Nephron progenitor cell (in vitro differentiated cells): ENCODE data around the gene RAB24.
"Not testable (repeated sequence)": the region's sequence is repeated elsewhere in the genome, so short reads cannot be mapped to it uniquely, and the experiment has no call there.

ENCODE experiments used
- DNase-seq: peaks from one replicate; pipeline ENCODE4 v3.0.0; 2021
- H3K27ac Mint-ChIP-seq: 2 replicates; pipeline ENCODE4 v1.8.0; 2021; ENCODE audit warnings: mild to moderate bottlenecking, moderate library complexity, mixed read lengths
- H3K27me3 Mint-ChIP-seq: 2 replicates; pipeline ENCODE4 v1.8.0; 2021; ENCODE audit warnings: mild to moderate bottlenecking, low read depth, mixed read lengths; ENCODE audit not compliant: poor library complexity
- H3K36me3 Mint-ChIP-seq: 2 replicates; pipeline ENCODE4 v1.8.0; 2021; ENCODE audit warnings: low read depth, mixed read lengths
- H3K4me1 Mint-ChIP-seq: 2 replicates; pipeline ENCODE4 v1.8.0; 2021; ENCODE audit warnings: mixed read lengths
- H3K4me3 Mint-ChIP-seq: 2 replicates; pipeline ENCODE4 v1.8.0; 2021; ENCODE audit warnings: mild to moderate bottlenecking, moderate library complexity, mixed read lengths
- H3K9me3 Mint-ChIP-seq: 2 replicates; pipeline ENCODE4 v1.8.0; 2021; ENCODE audit warnings: mild to moderate bottlenecking, moderate library complexity, mixed read lengths
- CTCF ChIP-seq: fragments of 200-600 bp; sonication (generic); IDR thresholded peaks from 2 replicates; pipeline ENCODE4 v1.5.0; 2021; ENCODE audit warnings: antibody characterized with exemption

Gene RAB24

GRCh38 chr5:177349362-177349647 lies 45.8 kb upstream of the RAB24 start:
- Mint-ChIP-seq H3K9me3 (no peaks in the 10 kb centered on the region), H3K36me3 (peaks cover 10% of the 10 kb centered on the region), H3K27ac (no peak overlapping the region)

GRCh38 chr5:177347699-177348098 lies 44.2 kb upstream of the RAB24 start:
- Mint-ChIP-seq H3K4me1 (peaks cover 32% of the 10 kb centered on the region), H3K27me3 (peaks cover 2% of the 10 kb centered on the region), H3K27ac (no peak overlapping the region), H3K4me3 (no peak overlapping the region), H3K36me3 (peaks cover 18% of the 10 kb centered on the region), H3K9me3 (no peaks in the 10 kb centered on the region)
- no peak for TF ChIP-seq CTCF
- no peak for DNase-seq

More at GRCh38 chr5:177349362-177349647, 45.8 kb upstream of the RAB24 start:
- Mint-ChIP-seq H3K27me3 (peaks cover 16% of the 10 kb centered on the region), H3K4me3 (peak overlapping the region; percentile 98), H3K4me1 (peaks cover 32% of the 10 kb centered on the region)
- no peak for DNase-seq
- TF ChIP-seq CTCF, result no peak

GRCh38 chr5:177346820-177347219 lies 43.3 kb upstream of the RAB24 start:
- H3K36me3 Mint-ChIP-seq, result peaks cover 24% of the 10 kb centered on the region
- peaks cover 28% of the 10 kb centered on the region for H3K4me1 Mint-ChIP-seq
- H3K27ac Mint-ChIP-seq, result peak overlapping the region; percentile 79
- peaks cover 2% of the 10 kb centered on the region for H3K27me3 Mint-ChIP-seq
- no peak overlapping the region for H3K4me3 Mint-ChIP-seq
- no peak for TF ChIP-seq CTCF
- H3K9me3 Mint-ChIP-seq, result no peaks in the 10 kb centered on the region
- DNase-seq, result no peak

- no peaks in the 10 kb centered on the region for H3K9me3 Mint-ChIP-seq
- peaks cover 35% of the 10 kb centered on the region for H3K36me3 Mint-ChIP-seq
- no peak for TF ChIP-seq CTCF
Measured at GRCh38 chr5:177344891-177345290, 41.4 kb upstream of the RAB24 start.

GRCh38 chr5:177343777-177344176 lies 40.3 kb upstream of the RAB24 start:
- no peaks in the 10 kb centered on the region for H3K27me3 Mint-ChIP-seq
- DNase-seq, result no peak
- H3K9me3 Mint-ChIP-seq, result no peaks in the 10 kb centered on the region

More at GRCh38 chr5:177344891-177345290, 41.4 kb upstream of the RAB24 start:
- Mint-ChIP-seq H3K27ac (no peak overlapping the region), H3K4me3 (no peak overlapping the region), H3K4me1 (peaks cover 16% of the 10 kb centered on the region), H3K27me3 (peaks cover 2% of the 10 kb centered on the region)
- DNase-seq, result no peak

GRCh38 chr5:177343000-177343399 lies 39.5 kb upstream of the RAB24 start:
- peaks cover 42% of the 10 kb centered on the region for H3K36me3 Mint-ChIP-seq
- not testable (repeated sequence) for H3K27ac Mint-ChIP-seq, H3K27me3 Mint-ChIP-seq, H3K4me3 Mint-ChIP-seq, H3K9me3 Mint-ChIP-seq, H3K4me1 Mint-ChIP-seq, DNase-seq

More at GRCh38 chr5:177343777-177344176, 40.3 kb upstream of the RAB24 start:
- Mint-ChIP-seq H3K36me3 (peaks cover 42% of the 10 kb centered on the region), H3K27ac (no peak overlapping the region), H3K4me1 (peaks cover 5% of the 10 kb centered on the region), H3K4me3 (no peak overlapping the region)
- TF ChIP-seq CTCF, result no peak
